GM15510 (cell line): ENCODE data around the gene ANKRD11.
A peak's percentile ranks its signal among the peaks of the same experiment; 100 is the strongest.

Experiments
- POLR2A ChIP-seq: IDR thresholded peaks from 3 replicates; pipeline ENCODE4 v1.6.1; 2011; ENCODE audit warnings: borderline replicate concordance; ENCODE audit not compliant: insufficient read length; ENCODE audit errors: extremely low read depth

ANKRD11 gene

GRCh38 chr16:89265647-89266046 lies 224.7 kb downstream of the ANKRD11 start:
- no peak for TF ChIP-seq POLR2A

DNA sequence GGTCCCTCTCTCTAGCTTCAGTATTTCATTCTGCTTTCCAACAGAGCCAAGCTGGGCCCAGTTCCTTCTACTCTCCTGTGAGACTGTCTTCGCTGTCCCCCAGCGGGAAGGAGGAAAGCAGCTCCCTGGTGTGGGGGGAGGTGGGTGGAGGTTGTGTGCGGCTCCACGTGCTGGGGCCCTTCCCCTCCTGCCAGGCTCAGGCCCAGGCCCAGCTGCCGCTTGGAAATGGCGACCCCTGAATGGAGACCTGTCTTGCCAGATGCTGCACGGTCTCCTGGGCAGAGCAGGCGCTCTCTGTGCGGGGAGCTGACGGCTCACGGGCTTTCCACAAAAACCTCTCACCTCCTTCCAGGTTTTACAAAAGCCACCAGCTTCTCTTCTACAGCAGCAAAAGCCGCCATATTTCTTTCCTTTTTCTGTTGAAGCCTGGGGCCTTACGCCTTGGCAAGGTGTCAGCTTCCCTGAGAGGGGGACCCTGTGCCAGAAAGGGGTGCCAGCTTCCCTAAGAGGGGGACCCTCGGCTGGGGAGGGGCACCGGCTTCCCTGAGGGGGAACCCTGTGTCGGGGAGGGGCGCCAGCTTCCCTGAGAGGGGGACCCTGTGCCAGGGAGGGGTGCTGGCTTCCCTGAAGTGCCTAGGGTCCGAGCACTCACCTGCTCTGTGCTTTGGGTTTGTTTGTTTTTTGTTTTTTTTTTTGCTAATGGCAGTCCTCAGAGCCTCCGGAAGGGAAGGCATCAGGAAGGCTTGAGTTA lies 225.4 kb downstream of the ANKRD11 start:
- TF ChIP-seq POLR2A: no peak

GRCh38 chr16:89261691-89262563 lies 228.4 kb downstream of the ANKRD11 start:
- TF ChIP-seq POLR2A: no peak

DNA sequence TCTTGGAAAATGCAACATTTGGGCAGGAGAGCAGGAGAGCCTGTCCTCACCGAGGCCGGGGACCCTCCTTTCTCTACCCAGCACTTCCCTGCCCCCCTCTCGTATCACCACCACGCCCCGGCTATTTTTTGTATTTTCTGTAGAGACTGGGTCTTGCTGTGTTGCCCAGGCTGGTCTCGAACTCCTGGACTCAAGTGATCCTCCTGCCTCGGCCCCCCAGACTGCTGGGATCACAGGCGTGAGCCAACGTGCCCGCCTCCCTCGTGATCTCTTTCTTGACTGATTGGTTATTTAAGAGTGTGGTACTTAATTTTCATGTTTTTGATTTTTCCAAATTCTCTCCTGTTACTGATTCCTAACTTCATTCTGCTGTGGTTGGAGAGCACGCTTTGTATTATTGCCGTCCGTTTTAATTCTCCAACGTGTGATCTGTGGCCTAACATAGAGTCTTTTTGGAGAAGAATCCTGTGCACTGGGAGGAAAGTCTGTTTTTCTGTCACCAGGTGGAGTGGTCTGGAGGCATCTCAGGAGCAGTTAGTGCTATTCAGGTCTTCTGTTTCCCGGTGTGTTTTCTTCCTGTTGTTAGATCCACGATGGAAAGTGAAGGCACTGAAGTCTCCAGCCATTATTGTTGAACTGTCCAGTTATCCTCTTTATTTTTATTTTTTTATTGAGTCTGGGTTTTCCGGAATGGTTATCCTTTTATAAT lies 232.4 kb downstream of the ANKRD11 start:
- TF ChIP-seq POLR2A: no peak

GRCh38 chr16:89257281-89257731 lies 233.1 kb downstream of the ANKRD11 start:
- TF ChIP-seq POLR2A: no peak

GRCh38 chr16:89256651-89257254 lies 233.6 kb downstream of the ANKRD11 start:
- no peak for TF ChIP-seq POLR2A

GRCh38 chr16:89253548-89254287 lies 236.6 kb downstream of the ANKRD11 start:
- no peak for TF ChIP-seq POLR2A

- TF ChIP-seq POLR2A: no peak
Observed at GRCh38 chr16:89248196-89248982, 242.0 kb downstream of the ANKRD11 start.

DNA sequence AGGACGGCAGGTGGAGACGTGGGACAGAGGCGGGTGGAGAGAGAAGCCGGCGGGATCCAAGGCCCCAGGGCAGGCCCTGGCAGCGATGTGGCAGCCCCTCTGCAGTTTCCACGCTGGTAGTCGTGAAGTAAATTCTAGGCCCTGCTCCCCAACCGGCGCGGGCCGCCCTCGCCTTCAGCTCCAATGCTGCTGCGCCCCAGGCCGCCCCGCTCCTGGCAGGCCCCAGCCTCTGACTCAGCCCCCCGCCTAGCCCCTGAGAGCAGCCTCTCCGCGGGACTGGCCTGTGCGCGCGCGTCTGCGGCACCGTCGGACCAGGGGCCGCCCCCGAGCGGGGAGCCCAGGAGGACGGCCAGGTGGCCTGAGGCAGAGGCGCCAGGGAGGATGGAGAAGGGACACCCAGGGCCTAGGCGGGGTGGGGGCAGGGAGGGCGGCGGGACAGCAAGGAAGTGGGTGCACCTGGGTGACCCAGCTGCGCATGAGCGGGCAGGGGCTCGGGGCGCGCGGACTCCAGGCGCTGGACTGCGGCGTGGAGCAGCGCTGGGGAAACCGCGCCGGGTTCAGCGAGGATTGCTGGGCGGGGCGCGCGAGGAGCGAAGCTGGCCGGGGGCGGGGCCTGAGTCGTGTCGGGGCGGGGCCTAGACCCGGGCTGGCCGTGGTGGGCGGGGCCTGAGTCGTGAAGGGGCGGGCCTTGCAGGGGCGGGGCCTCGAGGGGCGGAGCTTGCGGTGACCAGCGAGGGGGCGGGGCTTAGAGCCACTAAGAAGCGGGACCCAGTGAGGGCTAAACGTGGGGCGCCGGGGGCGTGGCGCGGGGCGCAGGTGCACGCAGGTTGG lies 243.2 kb downstream of the ANKRD11 start:
- TF ChIP-seq POLR2A: peak; percentile 45

DNA sequence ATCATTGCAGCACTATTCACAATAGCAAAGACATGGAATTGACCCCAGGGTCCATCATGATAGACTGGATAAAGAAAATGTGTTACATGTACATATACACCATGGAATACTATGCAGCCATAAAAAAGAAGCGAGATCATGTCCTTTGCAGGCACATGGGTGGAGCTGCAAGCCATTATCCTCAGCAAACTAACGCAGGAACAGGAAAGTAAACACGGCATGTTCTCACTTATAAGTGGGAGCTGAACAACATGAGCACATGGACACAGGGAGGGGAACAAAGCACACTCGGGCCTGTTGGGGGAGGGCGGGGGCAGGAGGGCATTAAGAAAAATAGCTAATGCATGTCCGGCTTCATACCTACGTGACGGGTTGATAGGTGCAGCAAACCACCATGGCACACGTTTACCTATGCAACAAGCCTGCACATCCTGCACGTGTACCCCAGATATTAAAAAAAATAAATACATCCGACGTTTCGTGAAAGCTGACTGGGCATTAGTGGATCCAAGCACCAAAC lies 243.9 kb downstream of the ANKRD11 start:
- no peak for TF ChIP-seq POLR2A

DNA sequence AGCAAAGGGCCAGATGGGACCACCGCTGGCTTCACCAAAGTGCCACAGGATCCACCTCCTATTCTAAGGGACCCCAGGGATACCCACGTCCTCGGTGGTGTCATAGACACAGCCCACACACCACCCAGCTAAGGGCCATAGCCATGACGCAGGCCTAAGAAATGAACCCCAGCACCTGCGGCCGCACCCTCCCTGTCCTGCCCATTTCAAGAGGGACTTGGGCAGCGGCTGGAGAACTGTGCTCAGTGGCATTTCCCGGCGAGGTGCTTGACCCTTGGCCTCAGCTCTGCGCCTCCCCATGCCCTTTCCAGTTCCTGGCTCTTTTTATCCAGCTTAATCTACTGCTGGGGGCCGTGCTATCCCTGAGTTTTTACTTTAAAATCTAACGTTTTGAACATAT lies 245.6 kb downstream of the ANKRD11 start:
- no peak for TF ChIP-seq POLR2A

DNA sequence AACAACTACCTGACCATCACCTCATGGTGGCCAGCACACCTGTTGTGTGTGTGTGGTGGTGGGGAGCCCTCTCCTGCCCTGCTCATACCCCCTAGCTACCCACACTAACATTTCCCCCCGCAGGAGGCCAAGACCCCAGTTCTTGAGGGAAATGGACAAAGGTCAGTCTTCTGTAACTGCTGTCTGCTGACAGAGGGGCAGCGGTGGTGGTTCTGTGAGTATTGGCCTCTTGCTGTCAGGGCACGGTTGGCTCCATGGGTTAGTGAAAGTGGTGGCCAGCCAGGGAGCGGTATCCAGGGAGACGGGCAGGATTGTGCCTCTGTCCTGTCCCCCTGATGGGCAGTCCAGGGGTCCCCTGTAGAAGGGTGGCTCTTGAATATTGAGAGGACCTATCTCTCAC lies 246.7 kb downstream of the ANKRD11 start:
- TF ChIP-seq POLR2A: no peak
